MM.1S (cell line): ENCODE results near the gene PANX3.

Experiments used
- DNase-seq: peaks from one replicate; pipeline ENCODE4 v3.0.0-alpha.2; 2015
- H2AFZ ChIP-seq: fragments of 300-600 bp; sonication (generic); 2 replicates; pipeline ENCODE4 v1.6.0; 2016; ENCODE audit warnings: antibody characterized with exemption, low read length
- H3F3A ChIP-seq: fragments of 300-600 bp; sonication (generic); 2 replicates; pipeline ENCODE4 v1.6.1; 2016; ENCODE audit warnings: mild to moderate bottlenecking, antibody characterized with exemption, low read length, moderate library complexity, mixed read lengths; ENCODE audit not compliant: insufficient read depth
- H3K27ac ChIP-seq: fragments of 300-600 bp; sonication (generic); 2 replicates; pipeline ENCODE4 v1.5.1; 2016; ENCODE audit warnings: mild to moderate bottlenecking, low read length
- H3K27me3 ChIP-seq: fragments of 300-600 bp; sonication (generic); replicated peaks from 2 replicates; pipeline ENCODE4 v1.6.0; 2016; ENCODE audit warnings: low read length; ENCODE audit not compliant: insufficient read depth
- H3K36me3 ChIP-seq: fragments of 300-600 bp; sonication (generic); replicated peaks from 2 replicates; pipeline ENCODE4 v1.6.1; 2016; ENCODE audit warnings: mild to moderate bottlenecking, low read length, mixed read lengths; ENCODE audit not compliant: insufficient read depth
- H3K4me1 ChIP-seq: fragments of 300-600 bp; sonication (generic); 2 replicates; pipeline ENCODE4 v1.6.1; 2016; ENCODE audit warnings: low read length, mixed read lengths
- H3K4me2 ChIP-seq: fragments of 300-600 bp; sonication (generic); 2 replicates; pipeline ENCODE4 v1.6.0; 2016; ENCODE audit warnings: low read depth, low read length
- H3K4me3 ChIP-seq: fragments of 300-600 bp; sonication (generic); 2 replicates; pipeline ENCODE4 v1.5.1; 2016; ENCODE audit warnings: low read length, mixed read lengths
- H3K79me2 ChIP-seq: fragments of 300-600 bp; sonication (generic); 2 replicates; pipeline ENCODE4 v1.6.1; 2016; ENCODE audit warnings: mixed run types, low read length, mixed read lengths
- H3K9ac ChIP-seq: fragments of 300-600 bp; sonication (generic); 2 replicates; pipeline ENCODE4 v1.6.1; 2016; ENCODE audit warnings: low read length, mixed read lengths
- H3K9me2 ChIP-seq: fragments of 300-600 bp; sonication (generic); replicated peaks from 2 replicates; pipeline ENCODE4 v1.6.1; 2016; ENCODE audit warnings: mild to moderate bottlenecking, low read length, mixed read lengths; ENCODE audit not compliant: insufficient read depth
- H3K9me3 ChIP-seq: fragments of 300-600 bp; sonication (generic); replicated peaks from 2 replicates; pipeline ENCODE4 v1.6.1; 2016; ENCODE audit warnings: mild to moderate bottlenecking, low read length, mixed read lengths; ENCODE audit not compliant: insufficient read depth
- H4K20me1 ChIP-seq: fragments of 300-600 bp; sonication (generic); 2 replicates; pipeline ENCODE4 v1.6.1; 2016; ENCODE audit warnings: mild to moderate bottlenecking, low read length, moderate library complexity, mixed read lengths; ENCODE audit not compliant: insufficient read depth
- CTCF ChIP-seq: fragments of 300-600 bp; sonication (generic); IDR thresholded peaks from 2 replicates; pipeline ENCODE4 v1.5.1; 2016; ENCODE audit warnings: antibody characterized with exemption, low read length, mixed read lengths
- EZH2 ChIP-seq: fragments of 300-600 bp; sonication (generic); optimal IDR thresholded peaks from 2 replicates; pipeline ENCODE3; 2017; ENCODE audit warnings: low read depth, mild to moderate bottlenecking, antibody characterized with exemption, low read length, mixed read lengths
- EZH2phosphoT487 ChIP-seq: fragments of 300-600 bp; sonication (generic); IDR thresholded peaks from 2 replicates; pipeline ENCODE4 v1.6.1; 2018; ENCODE audit warnings: antibody characterized with exemption, low read length

The PANX3 gene

DNA sequence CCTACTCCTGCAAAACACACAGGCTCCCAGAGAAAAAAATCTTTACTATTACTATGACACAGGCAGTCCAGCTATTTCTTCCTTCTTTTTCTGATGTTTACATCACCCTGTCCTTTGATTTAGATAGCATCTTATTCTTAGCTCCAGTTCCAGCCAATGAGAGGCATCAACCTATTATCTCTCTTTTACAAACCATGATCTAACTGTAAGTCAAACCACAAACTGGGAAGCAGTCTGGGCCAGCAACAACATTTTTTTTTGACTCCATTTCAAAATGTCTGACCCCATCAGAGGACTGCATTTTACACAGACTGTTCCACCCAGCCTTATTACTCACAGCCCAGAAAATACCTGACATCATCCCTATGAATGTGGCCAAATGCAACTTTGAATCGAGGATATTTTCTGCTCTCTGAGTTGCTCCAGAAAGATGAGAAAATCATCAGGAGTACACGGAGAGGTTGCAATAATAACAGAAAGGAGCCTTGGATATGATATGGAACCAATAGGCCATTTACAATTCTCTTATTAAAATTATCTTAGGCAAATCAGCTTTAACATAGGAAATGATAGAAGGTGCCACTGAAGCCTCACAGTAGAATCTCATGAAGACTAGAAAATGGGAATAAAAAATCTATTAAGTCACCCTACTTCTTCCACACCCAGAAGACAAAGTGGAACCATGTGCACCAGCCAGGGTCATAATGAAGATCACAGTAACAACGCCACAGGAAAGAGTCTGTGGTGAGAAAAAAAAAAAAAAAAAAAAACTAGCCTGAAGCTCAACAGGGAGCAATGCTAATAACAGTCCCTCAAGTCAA is 32.6 kb downstream of the PANX3 start:
- no peak for DNase-seq
- Histone ChIP-seq H3K79me2 (no peaks in the 10 kb centered on the region), H3K9ac (no peak overlapping the region), H3K4me2 (no peak overlapping the region), H3K36me3 (no peaks in the 10 kb centered on the region), H3F3A (no peaks in the 10 kb centered on the region), H3K4me3 (no peak overlapping the region), H3K4me1 (no peaks in the 10 kb centered on the region), H2AFZ (no peak overlapping the region), H3K27ac (no peak overlapping the region), H3K27me3 (no peaks in the 10 kb centered on the region), H3K9me2 (no peaks in the 10 kb centered on the region), H3K9me3 (no peaks in the 10 kb centered on the region), H4K20me1 (no peaks in the 10 kb centered on the region)
- TF ChIP-seq EZH2 (no peak), EZH2phosphoT487 (no peak), CTCF (no peak)

- H3K4me2 ChIP-seq = peak overlapping the region; percentile 19; the same call in 1 of the 2 replicates
- H3K9ac ChIP-seq = no peak overlapping the region
- no peaks in the 10 kb centered on the region for H3K4me1 ChIP-seq
- H3K9me3 ChIP-seq = no peaks in the 10 kb centered on the region
- no peaks in the 10 kb centered on the region for H3F3A ChIP-seq
- no peaks in the 10 kb centered on the region for H4K20me1 ChIP-seq
- H2AFZ ChIP-seq = peak overlapping the region; percentile 18; the same call in 1 of the 2 replicates
- H3K9me2 ChIP-seq = no peaks in the 10 kb centered on the region
- H3K36me3 ChIP-seq = no peaks in the 10 kb centered on the region
- TF ChIP-seq EZH2 = no peak
- TF ChIP-seq EZH2phosphoT487 = no peak
- peak; percentile 79 for TF ChIP-seq CTCF
- no peak overlapping the region for H3K27ac ChIP-seq
- peak; percentile 51 for DNase-seq
- H3K4me3 ChIP-seq = no peak overlapping the region
- no peaks in the 10 kb centered on the region for H3K79me2 ChIP-seq
- H3K27me3 ChIP-seq = no peaks in the 10 kb centered on the region
Measured at GRCh38 chr11:124644426-124645280, 33.4 kb downstream of the PANX3 start.

GRCh38 chr11:124646148-124646547 is 34.9 kb downstream of the PANX3 start:
- H3K79me2 ChIP-seq = no peaks in the 10 kb centered on the region
- no peaks in the 10 kb centered on the region for H3F3A ChIP-seq
- no peak overlapping the region for H3K27ac ChIP-seq
- no peak for DNase-seq
- H3K4me2 ChIP-seq = no peak overlapping the region
- no peak overlapping the region for H2AFZ ChIP-seq
- H3K4me1 ChIP-seq = no peaks in the 10 kb centered on the region
- no peak overlapping the region for H3K9ac ChIP-seq
- TF ChIP-seq EZH2phosphoT487 (no peak), CTCF (no peak), EZH2 (no peak)
- H3K9me3 ChIP-seq = no peaks in the 10 kb centered on the region
- H4K20me1 ChIP-seq = no peaks in the 10 kb centered on the region
- no peaks in the 10 kb centered on the region for H3K36me3 ChIP-seq
- H3K27me3 ChIP-seq = no peaks in the 10 kb centered on the region
- H3K4me3 ChIP-seq = no peak overlapping the region
- no peaks in the 10 kb centered on the region for H3K9me2 ChIP-seq
